GM12874 (cell line): ENCODE data around the gene TPTE2.

ENCODE experiments used
- TF ChIP-seq, protein P1 (sequence below): IDR thresholded peaks from 2 replicates; pipeline ENCODE4 v1.5.1; 2011; ENCODE audit warnings: low read depth, mild to moderate bottlenecking, control low read depth, low read length, moderate library complexity; ENCODE audit not compliant: insufficient read depth

The TPTE2 gene

DNA sequence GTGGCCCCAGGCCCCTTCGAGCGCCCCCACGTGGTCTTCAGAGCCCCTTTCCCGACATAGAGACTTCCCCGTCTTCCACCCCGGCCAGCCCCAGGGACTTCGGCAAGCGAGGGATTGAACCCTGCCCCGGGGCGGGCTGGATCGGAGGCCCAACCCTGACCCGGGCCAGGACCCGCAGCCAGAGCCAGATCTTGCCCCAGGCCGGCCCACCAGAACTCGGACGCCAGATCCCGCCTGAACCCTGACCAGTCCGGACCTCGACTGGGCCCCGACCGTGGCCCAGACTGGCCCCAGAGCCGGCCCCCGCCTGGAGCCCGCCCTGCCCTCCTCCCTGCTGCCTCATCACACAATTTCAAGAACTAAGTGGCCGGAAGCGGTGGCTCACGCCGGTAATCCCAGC, 253 bp upstream of the TPTE2 start:
- TF ChIP-seq, protein P1, sequence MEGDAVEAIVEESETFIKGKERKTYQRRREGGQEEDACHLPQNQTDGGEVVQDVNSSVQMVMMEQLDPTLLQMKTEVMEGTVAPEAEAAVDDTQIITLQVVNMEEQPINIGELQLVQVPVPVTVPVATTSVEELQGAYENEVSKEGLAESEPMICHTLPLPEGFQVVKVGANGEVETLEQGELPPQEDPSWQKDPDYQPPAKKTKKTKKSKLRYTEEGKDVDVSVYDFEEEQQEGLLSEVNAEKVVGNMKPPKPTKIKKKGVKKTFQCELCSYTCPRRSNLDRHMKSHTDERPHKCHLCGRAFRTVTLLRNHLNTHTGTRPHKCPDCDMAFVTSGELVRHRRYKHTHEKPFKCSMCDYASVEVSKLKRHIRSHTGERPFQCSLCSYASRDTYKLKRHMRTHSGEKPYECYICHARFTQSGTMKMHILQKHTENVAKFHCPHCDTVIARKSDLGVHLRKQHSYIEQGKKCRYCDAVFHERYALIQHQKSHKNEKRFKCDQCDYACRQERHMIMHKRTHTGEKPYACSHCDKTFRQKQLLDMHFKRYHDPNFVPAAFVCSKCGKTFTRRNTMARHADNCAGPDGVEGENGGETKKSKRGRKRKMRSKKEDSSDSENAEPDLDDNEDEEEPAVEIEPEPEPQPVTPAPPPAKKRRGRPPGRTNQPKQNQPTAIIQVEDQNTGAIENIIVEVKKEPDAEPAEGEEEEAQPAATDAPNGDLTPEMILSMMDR: no peak

DNA sequence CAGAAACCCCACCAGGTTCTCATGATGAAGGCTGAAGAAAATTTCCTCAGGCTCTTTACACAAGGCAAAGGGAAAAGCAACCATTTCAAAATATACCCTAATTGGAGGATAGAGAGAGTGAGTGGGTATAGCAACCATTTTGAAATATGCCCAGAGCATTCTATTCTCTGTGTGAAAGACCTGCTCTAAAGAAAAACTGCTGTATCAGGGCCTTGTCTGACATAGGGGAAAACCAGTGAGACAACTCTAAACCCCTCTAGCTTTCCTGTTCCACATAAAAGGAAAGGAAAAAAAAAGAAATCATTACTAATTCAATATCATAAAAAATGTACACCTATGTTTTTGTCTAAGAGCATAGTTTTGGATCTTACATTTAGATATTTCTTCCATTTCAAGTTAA, 42.3 kb downstream of the TPTE2 start:
- TF ChIP-seq, protein P1: no peak

DNA sequence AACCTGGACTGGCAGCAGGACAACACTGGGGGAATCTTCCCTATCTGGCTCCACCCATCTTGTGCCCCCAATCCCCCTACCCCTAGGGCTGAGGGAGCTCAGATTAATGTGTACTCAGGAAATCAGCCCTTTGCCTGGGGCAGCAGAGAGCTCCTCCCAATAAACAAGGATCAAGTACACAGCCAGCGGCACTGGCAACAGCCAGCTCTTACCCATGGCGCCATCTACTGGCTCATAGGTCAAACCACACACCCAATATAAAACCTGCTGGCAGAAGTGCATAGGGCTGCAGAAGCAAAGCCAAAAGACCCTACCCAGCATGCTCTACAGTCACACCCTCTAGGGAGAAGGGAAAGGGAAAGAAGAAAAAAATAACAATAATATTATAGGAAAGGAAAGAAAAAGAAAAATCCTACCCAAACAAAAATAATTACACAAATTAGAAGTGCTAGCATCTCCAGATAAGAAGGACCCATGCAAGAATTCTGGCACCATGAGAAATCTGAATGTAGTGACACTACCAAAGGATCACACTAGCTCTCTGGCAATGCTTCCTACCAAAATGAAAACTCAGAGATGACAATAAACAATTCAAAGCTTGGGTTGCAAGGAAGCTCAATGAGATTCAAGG, 122.2 kb downstream of the TPTE2 start:
- TF ChIP-seq, protein P1: peak; percentile 12; the same call in 1 of the 2 replicates

DNA sequence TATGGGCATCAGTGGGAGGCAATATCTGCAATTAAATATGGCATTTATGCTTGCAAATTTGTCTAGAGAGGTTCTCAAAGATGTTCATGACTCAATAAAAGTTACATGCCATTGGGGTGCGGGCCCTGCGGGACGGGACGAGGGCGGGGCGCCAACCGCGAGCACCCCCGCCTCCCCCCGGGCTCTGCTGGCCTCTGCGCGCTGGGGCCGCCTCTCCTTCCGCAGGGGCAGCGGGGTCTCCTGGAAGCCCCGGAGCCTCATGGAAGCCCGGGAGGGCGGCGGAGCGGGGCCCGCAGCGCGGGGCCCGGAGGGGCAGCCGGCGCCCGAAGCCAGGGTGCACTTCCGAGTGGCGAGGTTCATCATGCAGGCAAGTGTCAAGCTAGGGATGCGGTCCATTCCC, 179.2 kb downstream of the TPTE2 start:
- TF ChIP-seq, protein P1: no peak
